Measurements from ENCODE around the gene C19orf73.
A peak's percentile ranks its signal among the peaks of the same experiment; 100 is the strongest.
"Not testable (repeated sequence)": the region's sequence is repeated elsewhere in the genome, so short reads cannot be mapped to it uniquely, and the experiment has no call there.

The C19orf73 gene

GRCh38 chr19:49085020-49085867 is 33.7 kb downstream of the C19orf73 start, which contains the start of gene SNRNP70:
Gene SNRNP70 (plus strand): TSS chr19:49085451. CDS start chr19:49086415, 964 bp downstream.
- peak; percentile 99 for DNase-seq (ENCODE audit: insufficient read length)
- peak; percentile 97 for TF ChIP-seq TAF1 (IDR thresholded peaks at IDR 0.05; ENCODE audit: borderline replicate concordance, low read depth, low read length)
- peak; percentile 96 for TF ChIP-seq POLR2A (IDR thresholded peaks at IDR 0.05; ENCODE audit: low read depth, low read length)
- peak; percentile 98 for TF ChIP-seq POLR2AphosphoS5 (IDR thresholded peaks at IDR 0.05; ENCODE audit: low read depth, low read length)
- peak; percentile 99 for FAIRE-seq

GRCh38 chr19:49084206-49085019 is 34.5 kb downstream of the C19orf73 start:
- DNase-seq (ENCODE audit: insufficient read length) (no peak), FAIRE-seq (no peak)
- TF ChIP-seq TAF1 (IDR thresholded peaks at IDR 0.05; ENCODE audit: borderline replicate concordance, low read depth, low read length) (no peak), POLR2A (IDR thresholded peaks at IDR 0.05; ENCODE audit: low read depth, low read length) (no peak), POLR2AphosphoS5 (IDR thresholded peaks at IDR 0.05; ENCODE audit: low read depth, low read length) (no peak)

- DNase-seq (ENCODE audit: insufficient read length) = no peak
- FAIRE-seq = no peak
- TF ChIP-seq POLR2A (IDR thresholded peaks at IDR 0.05; ENCODE audit: low read depth, low read length) (no peak), POLR2AphosphoS5 (IDR thresholded peaks at IDR 0.05; ENCODE audit: low read depth, low read length) (no peak), TAF1 (IDR thresholded peaks at IDR 0.05; ENCODE audit: borderline replicate concordance, low read depth, low read length) (no peak)
Observed at GRCh38 chr19:49081273-49081672, 37.7 kb downstream of the C19orf73 start.

GRCh38 chr19:49080392-49080791 is 38.6 kb downstream of the C19orf73 start:
- TF ChIP-seq TAF1 (IDR thresholded peaks at IDR 0.05; ENCODE audit: borderline replicate concordance, low read depth, low read length) (no peak), POLR2A (IDR thresholded peaks at IDR 0.05; ENCODE audit: low read depth, low read length) (no peak), POLR2AphosphoS5 (IDR thresholded peaks at IDR 0.05; ENCODE audit: low read depth, low read length) (no peak)
- DNase-seq (ENCODE audit: insufficient read length) (no peak), FAIRE-seq (no peak)

GRCh38 chr19:49074869-49075268 is 44.1 kb downstream of the C19orf73 start:
- FAIRE-seq; DNase-seq (ENCODE audit: insufficient read length): not testable (repeated sequence)

- FAIRE-seq = no peak
- DNase-seq (ENCODE audit: insufficient read length) = no peak
Observed at GRCh38 chr19:49073514-49074378, 45.2 kb downstream of the C19orf73 start.

GRCh38 chr19:49071860-49072547 is 46.9 kb downstream of the C19orf73 start:
- FAIRE-seq (no peak), DNase-seq (ENCODE audit: insufficient read length) (no peak)
- no peak for TF ChIP-seq POLR2AphosphoS5 (IDR thresholded peaks at IDR 0.05; ENCODE audit: low read depth, low read length)
- TF ChIP-seq POLR2A (IDR thresholded peaks at IDR 0.05; ENCODE audit: low read depth, low read length) = no peak
- TF ChIP-seq TAF1 (IDR thresholded peaks at IDR 0.05; ENCODE audit: borderline replicate concordance, low read depth, low read length) = no peak

More at GRCh38 chr19:49073514-49074378, 45.2 kb downstream of the C19orf73 start:
- TF ChIP-seq POLR2A (IDR thresholded peaks at IDR 0.05; ENCODE audit: low read depth, low read length) = no peak
- no peak for TF ChIP-seq POLR2AphosphoS5 (IDR thresholded peaks at IDR 0.05; ENCODE audit: low read depth, low read length)

GRCh38 chr19:49070416-49070815 is 48.5 kb downstream of the C19orf73 start:
- DNase-seq (ENCODE audit: insufficient read length) = no peak
- TF ChIP-seq POLR2A (IDR thresholded peaks at IDR 0.05; ENCODE audit: low read depth, low read length) (no peak), POLR2AphosphoS5 (IDR thresholded peaks at IDR 0.05; ENCODE audit: low read depth, low read length) (no peak), TAF1 (IDR thresholded peaks at IDR 0.05; ENCODE audit: borderline replicate concordance, low read depth, low read length) (no peak)
- FAIRE-seq = no peak

- no peak for TF ChIP-seq TAF1 (IDR thresholded peaks at IDR 0.05; ENCODE audit: borderline replicate concordance, low read depth, low read length)
- TF ChIP-seq POLR2A (IDR thresholded peaks at IDR 0.05; ENCODE audit: low read depth, low read length) = no peak
- TF ChIP-seq POLR2AphosphoS5 (IDR thresholded peaks at IDR 0.05; ENCODE audit: low read depth, low read length) = no peak
- FAIRE-seq = no peak
- DNase-seq (ENCODE audit: insufficient read length) = no peak
Observed at GRCh38 chr19:49069026-49069425, 49.9 kb downstream of the C19orf73 start.

All from GM12892 (cell line).